B cell (primary cell): ENCODE results near the gene MAB21L2.

ENCODE experiments used
- EZH2 ChIP-seq: IDR thresholded peaks from 2 replicates; pipeline ENCODE4 v1.6.1; 2012; ENCODE audit warnings: borderline replicate concordance, low read depth, mild to moderate bottlenecking, moderate library complexity, low read length; ENCODE audit not compliant: insufficient read depth, poor library complexity, severe bottlenecking
- TF ChIP-seq, protein P1 (sequence below): fragments of 200-600 bp; IDR thresholded peaks from one replicate; pipeline ENCODE4 v1.8.0; 2022; ENCODE audit warnings: antibody characterized with exemption, mild to moderate bottlenecking

DNA sequence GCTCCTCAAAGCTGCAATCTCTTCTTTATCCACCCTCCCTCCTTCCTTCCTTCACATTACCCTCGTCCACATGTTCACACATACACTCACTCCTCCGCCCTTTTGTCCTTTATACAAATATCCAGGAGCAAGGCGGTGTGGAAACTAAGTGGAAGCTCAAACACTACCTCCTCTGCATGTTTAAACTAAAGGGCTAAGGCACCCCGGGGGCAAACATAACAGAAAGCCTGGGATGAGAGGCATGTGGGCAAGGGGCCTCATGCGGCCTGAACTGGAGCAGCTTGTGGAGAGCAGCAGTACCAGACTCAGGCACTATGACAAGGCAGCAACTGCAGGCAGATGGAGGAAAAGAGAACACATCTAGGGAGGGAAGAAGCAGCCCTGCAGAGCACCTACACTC lies 9.5 kb downstream of the MAB21L2 start:
- TF ChIP-seq, protein P1, sequence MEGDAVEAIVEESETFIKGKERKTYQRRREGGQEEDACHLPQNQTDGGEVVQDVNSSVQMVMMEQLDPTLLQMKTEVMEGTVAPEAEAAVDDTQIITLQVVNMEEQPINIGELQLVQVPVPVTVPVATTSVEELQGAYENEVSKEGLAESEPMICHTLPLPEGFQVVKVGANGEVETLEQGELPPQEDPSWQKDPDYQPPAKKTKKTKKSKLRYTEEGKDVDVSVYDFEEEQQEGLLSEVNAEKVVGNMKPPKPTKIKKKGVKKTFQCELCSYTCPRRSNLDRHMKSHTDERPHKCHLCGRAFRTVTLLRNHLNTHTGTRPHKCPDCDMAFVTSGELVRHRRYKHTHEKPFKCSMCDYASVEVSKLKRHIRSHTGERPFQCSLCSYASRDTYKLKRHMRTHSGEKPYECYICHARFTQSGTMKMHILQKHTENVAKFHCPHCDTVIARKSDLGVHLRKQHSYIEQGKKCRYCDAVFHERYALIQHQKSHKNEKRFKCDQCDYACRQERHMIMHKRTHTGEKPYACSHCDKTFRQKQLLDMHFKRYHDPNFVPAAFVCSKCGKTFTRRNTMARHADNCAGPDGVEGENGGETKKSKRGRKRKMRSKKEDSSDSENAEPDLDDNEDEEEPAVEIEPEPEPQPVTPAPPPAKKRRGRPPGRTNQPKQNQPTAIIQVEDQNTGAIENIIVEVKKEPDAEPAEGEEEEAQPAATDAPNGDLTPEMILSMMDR = no peak
- no peak for TF ChIP-seq EZH2
